Suprapubic skin (tissue), 4 donors: ENCODE results near the gene SORCS3. TPM values are rescaled to one million over a fixed set of nuclear protein-coding genes. Genes with fewer than 3 reads are reported as not detected.

Experiments used
- DNase-seq, 2 donors: peaks; one replicate each; pipeline ENCODE4 v3.0.0-alpha.2; 2019; ENCODE audit warnings: low spot score in 2 of 2
- H3K27ac ChIP-seq: fragments of 200-600 bp; sonication (generic); one replicate; pipeline ENCODE4 v1.5.1; 2019
- H3K27me3 ChIP-seq: fragments of 200-600 bp; sonication (generic); one replicate; pipeline ENCODE4 v1.5.1; 2019
- H3K36me3 ChIP-seq: fragments of 200-600 bp; sonication (generic); one replicate; pipeline ENCODE4 v1.5.1; 2019
- H3K4me1 ChIP-seq: fragments of 200-600 bp; sonication (generic); one replicate; pipeline ENCODE4 v1.5.1; 2019
- H3K4me3 ChIP-seq: fragments of 200-600 bp; sonication (generic); one replicate; pipeline ENCODE4 v1.5.1; 2019; ENCODE audit warnings: mild to moderate bottlenecking
- H3K9me3 ChIP-seq: fragments of 200-600 bp; sonication (generic); one replicate; pipeline ENCODE4 v1.5.1; 2019
- CTCF ChIP-seq, 2 donors: fragments of 200-600 bp in 1 of 2; fragments of 450-650 bp in 1 of 2; sonication (generic) in 1 of 2; IDR thresholded peaks; one replicate each; pipeline ENCODE4 v1.5.1; 2016 to 2019; ENCODE audit warnings: antibody characterized with exemption in 2 of 2, mild to moderate bottlenecking in 1 of 2, moderate library complexity in 1 of 2
- EP300 ChIP-seq: sonication (generic); formaldehyde crosslinking; IDR thresholded peaks from one replicate; pipeline ENCODE4 v1.6.1; 2017; ENCODE audit warnings: antibody characterized with exemption
- POLR2A ChIP-seq, 2 donors: fragments of 450-650 bp; IDR thresholded peaks; one replicate each; pipeline ENCODE4 v1.6.1; 2017; ENCODE audit warnings: antibody characterized with exemption in 2 of 2, mild to moderate bottlenecking in 2 of 2, moderate library complexity in 2 of 2
- POLR2AphosphoS5 ChIP-seq, 3 donors: sonication (generic); formaldehyde crosslinking; IDR thresholded peaks; one replicate each; pipeline ENCODE4 v1.6.1; 2017; ENCODE audit warnings: antibody characterized with exemption in 3 of 3
- WGBS: methylation state at CpG from one replicate; pipeline ENCODE4 v1.1.5; 2018; 5-methylcytosine and 5-hydroxymethylcytosine counted together
- total RNA-seq, 4 donors: library from RNA; depleted of rRNA; stranded (reverse); fragments of >200 nt; gene quantifications; one replicate each; pipeline ENCODE4 v1.1.0, GENCODE V29; 2016

Gene SORCS3
- total RNA-seq, 4 donors from 2014 or later: 0.16 to 0.19 (median 0.18) TPM

- 76% methylated on average over 5 of the region's 5 CpGs for WGBS
- TF ChIP-seq EP300: no peak
- no peak for TF ChIP-seq POLR2A (IDR thresholded peaks at IDR 0.05)
- no peak for TF ChIP-seq CTCF (IDR thresholded peaks at IDR 0.05)
- no peak for TF ChIP-seq POLR2AphosphoS5 (IDR thresholded peaks at IDR 0.05)
- no peak for DNase-seq
- no peaks in the 10 kb centered on the region for H3K9me3 ChIP-seq
- no peaks in the 10 kb centered on the region for H3K36me3 ChIP-seq
- H3K4me1 ChIP-seq: no peaks in the 10 kb centered on the region
- H3K4me3 ChIP-seq: no peak overlapping the region
- no peak overlapping the region for H3K27ac ChIP-seq
- H3K27me3 ChIP-seq: no peaks in the 10 kb centered on the region
Measured at GRCh38 chr10:104780165-104780564, 139.1 kb downstream of the SORCS3 start.

GRCh38 chr10:104780946-104781595, 140.0 kb downstream of the SORCS3 start:
- DNase-seq: no peak
- no peak overlapping the region for H3K27ac ChIP-seq
- H3K4me1 ChIP-seq: no peaks in the 10 kb centered on the region
- WGBS: 72% methylated on average over 1 of the region's 1 CpG
- no peaks in the 10 kb centered on the region for H3K9me3 ChIP-seq
- no peaks in the 10 kb centered on the region for H3K27me3 ChIP-seq
- TF ChIP-seq CTCF (IDR thresholded peaks at IDR 0.05) (no peak), EP300 (no peak), POLR2AphosphoS5 (IDR thresholded peaks at IDR 0.05) (no peak), POLR2A (IDR thresholded peaks at IDR 0.05) (no peak)
- no peak overlapping the region for H3K4me3 ChIP-seq
- no peaks in the 10 kb centered on the region for H3K36me3 ChIP-seq

GRCh38 chr10:104784452-104784851, 143.4 kb downstream of the SORCS3 start:
- Histone ChIP-seq H3K4me1 (no peaks in the 10 kb centered on the region), H3K27me3 (no peaks in the 10 kb centered on the region), H3K36me3 (no peaks in the 10 kb centered on the region), H3K9me3 (no peaks in the 10 kb centered on the region), H3K27ac (no peak overlapping the region), H3K4me3 (no peak overlapping the region)
- no peak for TF ChIP-seq EP300
- no peak for TF ChIP-seq CTCF (IDR thresholded peaks at IDR 0.05)
- TF ChIP-seq POLR2AphosphoS5 (IDR thresholded peaks at IDR 0.05): no peak
- TF ChIP-seq POLR2A (IDR thresholded peaks at IDR 0.05): no peak
- 41% methylated on average over 2 of the region's 2 CpGs for WGBS
- no peak for DNase-seq

- TF ChIP-seq POLR2AphosphoS5 (IDR thresholded peaks at IDR 0.05) (no peak), EP300 (no peak), POLR2A (IDR thresholded peaks at IDR 0.05) (no peak), CTCF (IDR thresholded peaks at IDR 0.05) (no peak)
- H3K27ac ChIP-seq: no peak overlapping the region
- H3K9me3 ChIP-seq: no peaks in the 10 kb centered on the region
- no peak overlapping the region for H3K4me3 ChIP-seq
- DNase-seq: no peak
- WGBS: 84% methylated on average over 2 of the region's 2 CpGs
- H3K27me3 ChIP-seq: peaks cover 3% of the 10 kb centered on the region
- no peaks in the 10 kb centered on the region for H3K4me1 ChIP-seq
- no peaks in the 10 kb centered on the region for H3K36me3 ChIP-seq
Measured at GRCh38 chr10:104791471-104791870, 150.4 kb downstream of the SORCS3 start.

- H3K27ac ChIP-seq: no peak overlapping the region
- no peak for DNase-seq
- H3K4me1 ChIP-seq: no peaks in the 10 kb centered on the region
- 54% methylated on average over 3 of the region's 3 CpGs for whole genome bisulfite sequencing
- no peaks in the 10 kb centered on the region for H3K27me3 ChIP-seq
- TF ChIP-seq CTCF (IDR thresholded peaks at IDR 0.05) (no peak), POLR2AphosphoS5 (IDR thresholded peaks at IDR 0.05) (no peak), EP300 (no peak), POLR2A (IDR thresholded peaks at IDR 0.05) (no peak)
- no peak overlapping the region for H3K4me3 ChIP-seq
- H3K9me3 ChIP-seq: no peaks in the 10 kb centered on the region
- no peaks in the 10 kb centered on the region for H3K36me3 ChIP-seq
Measured at GRCh38 chr10:104795411-104795810, 154.3 kb downstream of the SORCS3 start.
